PC-3 (cell line): ENCODE results near the gene PDCL3. TPM values are rescaled to one million over a fixed set of nuclear protein-coding genes. Genes with fewer than 3 reads are reported as not detected.

Source experiments
- ATAC-seq: fragments of 200-7000 bp; cut with Tn5 transposase; 2 replicates; pipeline ENCODE4 v1.9.1; 2020; ENCODE audit warnings: mild to moderate bottlenecking, moderate library complexity
- BruUV-seq: library from RNA; stranded (reverse); fragments of 400-500 nt; replicated peaks from 2 replicates; lab custom pipeline; 2021; lab: Mats Ljungman, UMichigan
- CTCF ChIA-PET: fragments of 300-600 bp; sonication (Branson Sonifier 250); formaldehyde crosslinking; loops from one replicate; lab custom pipeline; 2022; ENCODE audit warnings: antibody characterized with exemption; lab: Charles Lee
- POLR2A ChIA-PET: fragments of 300-600 bp; sonication (Branson Sonifier 250); formaldehyde crosslinking; loops from one replicate; lab custom pipeline; 2022; ENCODE audit warnings: antibody characterized with exemption; ENCODE audit not compliant: unreplicated experiment; lab: Charles Lee
- DNase-seq: peaks from one replicate; pipeline ENCODE4 v3.0.0-alpha.2; 2015
- H2AFZ ChIP-seq: fragments of 300-600 bp; sonication (generic); 2 replicates; pipeline ENCODE4 v1.6.0; 2016; ENCODE audit warnings: antibody characterized with exemption, low read length
- H3F3A ChIP-seq: fragments of 300-600 bp; sonication (generic); one replicate; pipeline ENCODE4 v1.6.0; 2017; ENCODE audit warnings: antibody characterized with exemption, low read length, control low read depth, mild to moderate bottlenecking; ENCODE audit not compliant: unreplicated experiment
- H3K27ac ChIP-seq: fragments of 300-600 bp; sonication (generic); 2 replicates; pipeline ENCODE4 v1.5.1; 2016; ENCODE audit warnings: mild to moderate bottlenecking, low read length
- H3K27me3 ChIP-seq: fragments of 300-600 bp; sonication (generic); 2 replicates; pipeline ENCODE4 v1.6.1; 2016; ENCODE audit warnings: low read length, mixed read lengths
- H3K36me3 ChIP-seq: fragments of 300-600 bp; sonication (generic); 2 replicates; pipeline ENCODE4 v1.6.1; 2016; ENCODE audit warnings: low read depth, mixed run types, low read length, mixed read lengths
- H3K4me1 ChIP-seq: fragments of 300-600 bp; sonication (generic); 2 replicates; pipeline ENCODE4 v1.5.1; 2016; ENCODE audit warnings: low read length; ENCODE audit not compliant: insufficient read depth
- H3K4me2 ChIP-seq: fragments of 300-600 bp; sonication (generic); 2 replicates; pipeline ENCODE4 v1.6.0; 2016; ENCODE audit warnings: low read length
- H3K4me3 ChIP-seq: fragments of 300-600 bp; sonication (generic); 2 replicates; pipeline ENCODE4 v1.5.1; 2016; ENCODE audit warnings: mild to moderate bottlenecking, low read length, mixed read lengths
- H3K79me2 ChIP-seq: fragments of 300-600 bp; sonication (generic); 2 replicates; pipeline ENCODE4 v1.6.1; 2017; ENCODE audit warnings: low read length, mixed read lengths
- H3K9ac ChIP-seq: fragments of 300-600 bp; sonication (generic); 2 replicates; pipeline ENCODE4 v1.6.0; 2016; ENCODE audit warnings: mild to moderate bottlenecking, low read length
- H3K9me2 ChIP-seq: fragments of 300-600 bp; sonication (generic); replicated peaks from 2 replicates; pipeline ENCODE4 v1.6.1; 2016; ENCODE audit warnings: mixed run types, low read length, mixed read lengths
- H3K9me3 ChIP-seq: fragments of 300-600 bp; sonication (generic); 2 replicates; pipeline ENCODE4 v1.6.1; 2016; ENCODE audit warnings: low read length, mixed read lengths
- H4K20me1 ChIP-seq: fragments of 300-600 bp; sonication (generic); 2 replicates; pipeline ENCODE4 v1.6.1; 2016; ENCODE audit warnings: low read length, mixed read lengths
- CTCF ChIP-seq: fragments of 300-600 bp; sonication (generic); conservative IDR thresholded peaks from 2 replicates; pipeline ENCODE4 v1.5.1; 2017; ENCODE audit warnings: antibody characterized with exemption, low read depth, mild to moderate bottlenecking, low read length
- EZH2 ChIP-seq: fragments of 300-600 bp; sonication (generic); IDR thresholded peaks from one replicate; pipeline ENCODE4 v1.6.1; 2017; ENCODE audit warnings: antibody characterized with exemption, mild to moderate bottlenecking, low read length; ENCODE audit not compliant: unreplicated experiment
- EZH2phosphoT487 ChIP-seq: fragments of 300-600 bp; sonication (generic); IDR thresholded peaks from 2 replicates; pipeline ENCODE4 v1.6.1; 2018; ENCODE audit warnings: mild to moderate bottlenecking, antibody characterized with exemption, low read length, borderline replicate concordance
- intact Hi-C: fragments of 100-400 bp; cut with micrococcal nuclease; formaldehyde crosslinking; loops from 2 replicates; pipeline ENCODE4 v1.9.0; 2023
- total RNA-seq: library from RNA; depleted of rRNA; stranded (reverse); fragments of >200 nt; gene quantifications from 2 replicates; pipeline ENCODE4 v1.2.3, GENCODE V29; 2014

PDCL3 gene
- total RNA-seq, 1 experiment from 2014 or later: 27.2 TPM

- Histone ChIP-seq H2AFZ (no peak overlapping the region), H3K4me3 (no peak overlapping the region), H3K4me2 (no peak overlapping the region), H3K9me3 (no peaks in the 10 kb centered on the region), H3K79me2 (no peaks in the 10 kb centered on the region), H3K9me2 (no peaks in the 10 kb centered on the region), H3K27ac (no peak overlapping the region), H3K4me1 (no peaks in the 10 kb centered on the region), H3K27me3 (no peaks in the 10 kb centered on the region), H3K9ac (no peak overlapping the region), H4K20me1 (no peaks in the 10 kb centered on the region), H3F3A (no peaks in the 10 kb centered on the region), H3K36me3 (no peaks in the 10 kb centered on the region)
- no peak for TF ChIP-seq EZH2phosphoT487
- TF ChIP-seq CTCF: no peak
- TF ChIP-seq EZH2: no peak
- intact Hi-C loops: no loop called here
- ChIA-PET CTCF (no interaction called here), POLR2A (no interaction called here)
- BruUV-seq: no TSS peak
- no peak for ATAC-seq
- peak; percentile 40 for DNase-seq
Observed at GRCh38 chr2:100588071-100588786, 25.4 kb downstream of the PDCL3 start.

GRCh38 chr2:100589527-100589926 lies 26.7 kb downstream of the PDCL3 start:
- DNase-seq (no peak), ATAC-seq (no peak)
- no peaks in the 10 kb centered on the region for H3K9me3 ChIP-seq
- H3K4me3 ChIP-seq: no peak overlapping the region
- TF ChIP-seq EZH2phosphoT487 (no peak), CTCF (no peak), EZH2 (no peak)
- H3F3A ChIP-seq: no peaks in the 10 kb centered on the region
- POLR2A ChIA-PET: no interaction called here
- H3K79me2 ChIP-seq: no peaks in the 10 kb centered on the region
- no TSS peak for BruUV-seq
- no peak overlapping the region for H3K27ac ChIP-seq
- CTCF ChIA-PET: no interaction called here
- no peaks in the 10 kb centered on the region for H3K4me1 ChIP-seq
- no peak overlapping the region for H3K9ac ChIP-seq
- H3K36me3 ChIP-seq: no peaks in the 10 kb centered on the region
- no peaks in the 10 kb centered on the region for H4K20me1 ChIP-seq
- H3K9me2 ChIP-seq: no peaks in the 10 kb centered on the region
- no peak overlapping the region for H3K4me2 ChIP-seq
- intact Hi-C loops: no loop called here
- no peaks in the 10 kb centered on the region for H3K27me3 ChIP-seq
- no peak overlapping the region for H2AFZ ChIP-seq

- no TSS peak for BruUV-seq
- POLR2A ChIA-PET: no interaction called here
- H3K9ac ChIP-seq: no peak overlapping the region
Observed at GRCh38 chr2:100592226-100592625, 29.4 kb downstream of the PDCL3 start.

More at GRCh38 chr2:100592226-100592625, 29.4 kb downstream of the PDCL3 start:
- intact Hi-C loops: no loop called here
- no peaks in the 10 kb centered on the region for H3K27me3 ChIP-seq
- H3F3A ChIP-seq: no peaks in the 10 kb centered on the region
- no peaks in the 10 kb centered on the region for H4K20me1 ChIP-seq
- H3K4me2 ChIP-seq: no peak overlapping the region
- ATAC-seq (no peak), DNase-seq (no peak)
- H3K9me3 ChIP-seq: no peaks in the 10 kb centered on the region
- no peaks in the 10 kb centered on the region for H3K36me3 ChIP-seq
- CTCF ChIA-PET: no interaction called here
- no peaks in the 10 kb centered on the region for H3K9me2 ChIP-seq
- no peak overlapping the region for H3K4me3 ChIP-seq
- TF ChIP-seq CTCF: no peak
- TF ChIP-seq EZH2: no peak
- no peak for TF ChIP-seq EZH2phosphoT487
- H2AFZ ChIP-seq: no peak overlapping the region
- H3K4me1 ChIP-seq: no peaks in the 10 kb centered on the region
- H3K27ac ChIP-seq: no peak overlapping the region
- no peaks in the 10 kb centered on the region for H3K79me2 ChIP-seq
